Glutamatergic neuron (in vitro differentiated cells): ENCODE results near the gene MEST. TPM values are rescaled to one million over a fixed set of nuclear protein-coding genes. Genes with fewer than 3 reads are reported as not detected.

Experiments used
- DNase-seq: peaks from one replicate; pipeline ENCODE4 v3.0.0; 2022
- H3K27ac Mint-ChIP-seq: one replicate; pipeline ENCODE4 v1.8.0; 2020; ENCODE audit warnings: mild to moderate bottlenecking, mixed read lengths, inconsistent platforms; ENCODE audit not compliant: unreplicated experiment
- H3K27me3 Mint-ChIP-seq: one replicate; pipeline ENCODE4 v1.8.0; 2020; ENCODE audit warnings: mild to moderate bottlenecking, moderate library complexity, mixed read lengths, inconsistent platforms; ENCODE audit not compliant: unreplicated experiment
- H3K36me3 Mint-ChIP-seq: one replicate; pipeline ENCODE4 v1.8.0; 2020; ENCODE audit warnings: mild to moderate bottlenecking, mixed read lengths, inconsistent platforms; ENCODE audit not compliant: unreplicated experiment
- H3K4me1 Mint-ChIP-seq: one replicate; pipeline ENCODE4 v1.8.0; 2020; ENCODE audit warnings: mild to moderate bottlenecking, low read depth, mixed read lengths, inconsistent platforms; ENCODE audit not compliant: unreplicated experiment
- H3K4me3 Mint-ChIP-seq: one replicate; pipeline ENCODE4 v1.8.0; 2020; ENCODE audit warnings: mild to moderate bottlenecking, mixed read lengths, inconsistent platforms; ENCODE audit not compliant: unreplicated experiment
- H3K9me3 Mint-ChIP-seq: one replicate; pipeline ENCODE4 v1.8.0; 2020; ENCODE audit warnings: mild to moderate bottlenecking, moderate library complexity, mixed read lengths, inconsistent platforms; ENCODE audit not compliant: unreplicated experiment
- total RNA-seq: library from RNA; stranded (reverse); fragmentation: NEBNext Ultra II Directional; extraction: Animal tissue kit (Norgen Biotek cat#: 25700); gene quantifications from one replicate; pipeline ENCODE4 v1.2.1, GENCODE V29; 2021; ENCODE audit not compliant: unreplicated experiment
- TF ChIP-seq, protein P1 (sequence below): fragments of 200-600 bp; sonication (generic); IDR thresholded peaks from one replicate; pipeline ENCODE4 v1.5.0; 2021; ENCODE audit not compliant: partially characterized antibody, unreplicated experiment

Gene MEST
- total RNA-seq, 1 donor from 2014 or later = 186 TPM

DNA sequence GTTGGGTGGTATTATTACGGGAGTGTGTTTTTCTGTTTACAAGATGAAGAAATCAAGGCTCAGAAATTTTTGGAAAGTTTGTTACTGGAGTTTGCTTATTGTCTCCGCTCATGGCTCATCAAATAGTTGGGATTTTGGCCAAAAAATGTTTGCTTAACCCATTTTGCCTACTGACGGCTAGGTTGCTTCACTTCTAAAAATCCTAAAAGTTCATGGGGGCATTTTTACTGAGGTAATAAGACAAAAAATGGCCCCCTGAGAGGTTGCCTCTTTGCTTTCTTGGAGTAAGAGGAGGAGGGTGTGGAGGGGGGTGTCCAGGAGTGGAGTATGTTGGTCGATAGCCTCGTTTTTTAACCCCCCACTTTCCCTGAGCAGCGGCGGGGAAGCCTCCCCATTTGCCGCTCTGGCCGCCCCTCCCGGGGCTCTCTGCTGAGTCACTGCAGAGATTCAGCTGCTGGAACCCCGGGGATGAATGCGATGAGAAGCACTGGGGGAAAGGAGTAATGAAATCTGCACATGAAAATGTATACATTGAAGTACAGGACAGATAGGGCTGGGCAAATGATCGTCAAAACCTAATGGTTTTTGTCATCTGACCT, 1.5 kb downstream of the MEST start:
- Mint-ChIP-seq H3K36me3 (peaks cover 10% of the 10 kb centered on the region), H3K27me3 (peaks cover 6% of the 10 kb centered on the region), H3K9me3 (peaks cover 9% of the 10 kb centered on the region), H3K4me3 (peak overlapping the region; percentile 85), H3K4me1 (peaks cover 16% of the 10 kb centered on the region), H3K27ac (no peak overlapping the region)
- TF ChIP-seq, protein P1, sequence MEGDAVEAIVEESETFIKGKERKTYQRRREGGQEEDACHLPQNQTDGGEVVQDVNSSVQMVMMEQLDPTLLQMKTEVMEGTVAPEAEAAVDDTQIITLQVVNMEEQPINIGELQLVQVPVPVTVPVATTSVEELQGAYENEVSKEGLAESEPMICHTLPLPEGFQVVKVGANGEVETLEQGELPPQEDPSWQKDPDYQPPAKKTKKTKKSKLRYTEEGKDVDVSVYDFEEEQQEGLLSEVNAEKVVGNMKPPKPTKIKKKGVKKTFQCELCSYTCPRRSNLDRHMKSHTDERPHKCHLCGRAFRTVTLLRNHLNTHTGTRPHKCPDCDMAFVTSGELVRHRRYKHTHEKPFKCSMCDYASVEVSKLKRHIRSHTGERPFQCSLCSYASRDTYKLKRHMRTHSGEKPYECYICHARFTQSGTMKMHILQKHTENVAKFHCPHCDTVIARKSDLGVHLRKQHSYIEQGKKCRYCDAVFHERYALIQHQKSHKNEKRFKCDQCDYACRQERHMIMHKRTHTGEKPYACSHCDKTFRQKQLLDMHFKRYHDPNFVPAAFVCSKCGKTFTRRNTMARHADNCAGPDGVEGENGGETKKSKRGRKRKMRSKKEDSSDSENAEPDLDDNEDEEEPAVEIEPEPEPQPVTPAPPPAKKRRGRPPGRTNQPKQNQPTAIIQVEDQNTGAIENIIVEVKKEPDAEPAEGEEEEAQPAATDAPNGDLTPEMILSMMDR = no peak
- no peak for DNase-seq

DNA sequence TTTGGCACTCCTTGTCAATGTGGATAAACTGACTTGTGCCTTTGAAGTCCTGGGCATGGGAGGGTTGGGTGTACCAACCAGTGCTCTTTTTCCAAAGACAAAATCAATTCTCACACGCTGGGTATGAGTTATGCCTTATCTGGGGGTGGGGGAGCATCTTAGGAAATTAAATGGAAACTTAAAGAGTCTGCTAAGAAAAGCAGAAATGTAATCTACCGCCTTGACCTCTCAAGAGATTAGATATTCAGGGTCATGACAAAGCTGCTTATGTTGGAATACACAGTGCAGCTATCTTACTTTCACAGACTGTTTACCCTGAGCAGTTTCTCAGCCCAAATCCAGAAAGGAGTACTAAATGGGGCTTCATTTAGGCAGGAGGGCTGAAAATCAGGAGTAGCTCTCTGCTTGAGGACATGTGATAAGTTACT, 2.6 kb downstream of the MEST start:
- Mint-ChIP-seq H3K4me3 (peak overlapping the region; percentile 85), H3K9me3 (peaks cover 9% of the 10 kb centered on the region), H3K27me3 (peaks cover 6% of the 10 kb centered on the region), H3K27ac (no peak overlapping the region), H3K4me1 (peaks cover 16% of the 10 kb centered on the region), H3K36me3 (peaks cover 10% of the 10 kb centered on the region)
- TF ChIP-seq, protein P1 = no peak
- no peak for DNase-seq

DNA sequence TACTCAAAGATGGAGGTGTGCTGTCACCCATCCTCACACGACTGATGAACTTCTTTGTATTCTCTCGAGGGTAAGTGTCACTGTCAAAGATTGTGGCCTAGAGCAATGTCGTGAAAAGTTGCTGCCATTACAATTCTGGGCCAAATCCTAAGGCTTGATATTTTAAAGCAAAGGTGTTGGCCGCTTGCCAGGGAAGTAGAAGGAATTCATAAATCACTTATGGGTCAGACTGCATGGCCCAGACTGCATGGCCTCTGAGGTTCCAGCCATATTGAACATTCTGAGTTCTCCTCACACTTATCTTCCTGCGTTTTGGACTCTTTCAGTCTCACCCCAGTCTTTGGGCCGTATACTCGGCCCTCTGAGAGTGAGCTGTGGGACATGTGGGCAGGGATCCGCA, 8.6 kb downstream of the MEST start:
- Mint-ChIP-seq H3K36me3 (no peaks in the 10 kb centered on the region), H3K27ac (no peak overlapping the region), H3K4me3 (no peak overlapping the region), H3K9me3 (peaks cover 2% of the 10 kb centered on the region), H3K27me3 (peaks cover 3% of the 10 kb centered on the region), H3K4me1 (no peaks in the 10 kb centered on the region)
- TF ChIP-seq, protein P1 = no peak
- DNase-seq = no peak

DNA sequence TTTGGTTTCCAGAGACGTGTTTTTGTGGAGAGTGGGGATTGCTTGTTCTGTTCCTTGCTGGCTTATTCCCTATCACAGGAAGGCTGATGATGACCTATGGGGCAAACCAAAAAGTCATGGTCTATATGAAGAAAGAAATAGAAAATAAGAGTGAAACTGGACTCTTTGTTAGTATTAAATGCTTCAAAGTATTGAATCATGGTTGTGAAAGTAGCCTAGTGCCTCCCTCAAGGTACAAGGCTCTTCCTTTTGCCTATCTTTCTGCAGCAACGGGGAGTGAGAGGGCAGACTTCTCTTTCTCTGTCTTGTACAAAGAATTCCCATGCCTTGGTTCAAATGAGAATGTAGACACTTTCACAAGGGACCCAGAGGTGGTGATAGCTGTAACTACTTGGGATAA, 9.0 kb downstream of the MEST start:
- H3K27ac Mint-ChIP-seq = no peak overlapping the region

DNA sequence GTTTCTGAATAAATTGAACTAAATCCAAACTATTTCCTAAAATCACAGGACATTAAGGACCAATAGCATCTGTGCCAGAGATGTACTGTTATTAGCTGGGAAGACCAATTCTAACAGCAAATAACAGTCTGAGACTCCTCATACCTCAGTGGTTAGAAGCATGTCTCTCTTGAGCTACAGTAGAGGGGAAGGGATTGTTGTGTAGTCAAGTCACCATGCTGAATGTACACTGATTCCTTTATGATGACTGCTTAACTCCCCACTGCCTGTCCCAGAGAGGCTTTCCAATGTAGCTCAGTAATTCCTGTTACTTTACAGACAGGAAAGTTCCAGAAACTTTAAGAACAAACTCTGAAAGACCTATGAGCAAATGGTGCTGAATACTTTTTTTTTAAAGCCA, 13.9 kb downstream of the MEST start:
- DNase-seq = no peak
- Mint-ChIP-seq H3K9me3 (peaks cover 2% of the 10 kb centered on the region), H3K27me3 (peaks cover 1% of the 10 kb centered on the region), H3K36me3 (no peaks in the 10 kb centered on the region), H3K4me3 (no peak overlapping the region), H3K27ac (no peak overlapping the region), H3K4me1 (no peaks in the 10 kb centered on the region)
- TF ChIP-seq, protein P1 = no peak

More for the DNA sequence above, 9.0 kb downstream of the MEST start:
- Mint-ChIP-seq H3K36me3 (no peaks in the 10 kb centered on the region), H3K9me3 (peaks cover 2% of the 10 kb centered on the region), H3K4me1 (no peaks in the 10 kb centered on the region), H3K4me3 (no peak overlapping the region), H3K27me3 (peaks cover 3% of the 10 kb centered on the region)
- TF ChIP-seq, protein P1 = no peak
- no peak for DNase-seq
